HepG2 (cell line): ENCODE data around the gene L3MBTL4. TPM values are rescaled to one million over a fixed set of nuclear protein-coding genes. Genes with fewer than 3 reads are reported as not detected.

Source experiments
- EHMT2 ChIP-seq: fragments of 200-600 bp; sonication (generic); IDR thresholded peaks from 2 replicates; pipeline ENCODE4 v1.7.0; 2017; ENCODE audit warnings: antibody characterized with exemption, low read depth, low read length, borderline replicate concordance
- KAT7 ChIP-seq: IDR thresholded peaks from 2 replicates; pipeline ENCODE4 v1.6.1; 2018; ENCODE audit warnings: borderline replicate concordance, missing compliant biosample characterization
- KAT8 ChIP-seq: IDR thresholded peaks from 2 replicates; pipeline ENCODE4 v1.6.1; 2016; ENCODE audit warnings: missing genetic modification reagents, missing compliant biosample characterization
- MTA3 ChIP-seq: sonication (generic); formaldehyde crosslinking; IDR thresholded peaks from 2 replicates; pipeline ENCODE4 v1.4.0; 2020; ENCODE audit warnings: missing genetic modification reagents
- NR2F1 ChIP-seq, 2 experiments: fragments of 450-650 bp in 1 of 2; formaldehyde crosslinking in 1 of 2; IDR thresholded peaks; 2 replicates each; pipeline versions ENCODE4 v1.5.0 to v1.6.1; 2016 to 2020; ENCODE audit warnings: mild to moderate bottlenecking in 1 of 2, missing compliant biosample characterization in 1 of 2, missing genetic modification reagents in 1 of 2, moderate library complexity in 1 of 2
- ZNF17 ChIP-seq: sonication (generic); formaldehyde crosslinking; IDR thresholded peaks from 2 replicates; pipeline ENCODE4 v1.5.0; 2020; ENCODE audit warnings: mild to moderate bottlenecking, missing genetic modification reagents
- ZNF317 ChIP-seq: sonication (generic); formaldehyde crosslinking; IDR thresholded peaks from 2 replicates; pipeline ENCODE4 v1.5.0; 2020; ENCODE audit warnings: mild to moderate bottlenecking, missing genetic modification reagents
- ZNF430 ChIP-seq: sonication (generic); formaldehyde crosslinking; IDR thresholded peaks from 2 replicates; pipeline ENCODE4 v1.9.0; 2021; ENCODE audit warnings: mild to moderate bottlenecking, missing genetic modification reagents
- ZNF484 ChIP-seq: sonication (generic); formaldehyde crosslinking; IDR thresholded peaks from 2 replicates; pipeline ENCODE4 v1.5.1; 2020; ENCODE audit warnings: mild to moderate bottlenecking, low read depth, missing genetic modification reagents, borderline replicate concordance
- ZNF547 ChIP-seq: sonication (generic); formaldehyde crosslinking; IDR thresholded peaks from 2 replicates; pipeline ENCODE4 v1.5.1; 2020; ENCODE audit warnings: mild to moderate bottlenecking, missing genetic modification reagents
- ZNF776 ChIP-seq: sonication (generic); formaldehyde crosslinking; IDR thresholded peaks from 2 replicates; pipeline ENCODE4 v1.4.0; 2020; ENCODE audit warnings: mild to moderate bottlenecking, missing genetic modification reagents
- polyA plus RNA-seq, 8 experiments: library from polyadenylated mRNA; depleted of rRNA in 3 of 8; stranded (reverse) in 7 of 8; unstranded in 1 of 8; fragments of >200 nt; fragmentation: Illumina TruSeq in 4 of 8; extraction: Trizol in 4 of 8; gene quantifications; 2 replicates each; pipeline versions ENCODE4 v1.2.1 to v1.2.3, GENCODE V29; 2011 to 2016; ENCODE audit warnings: low read depth in 4 of 8, missing spikeins in 1 of 8, mixed read lengths in 1 of 8; ENCODE audit not compliant: insufficient read depth in 1 of 8
- total RNA-seq, 5 experiments: library from RNA; depleted of rRNA; stranded (reverse); fragments of >200 nt; fragmentation: Illumina TruSeq; extraction: Trizol; gene quantifications; 2 replicates each; pipeline ENCODE4 v1.2.3, GENCODE V29; 2016; ENCODE audit warnings: low read depth in 1 of 5
- TF ChIP-seq, protein P1 (sequence below): sonication (generic); formaldehyde crosslinking; IDR thresholded peaks from one replicate; pipeline ENCODE4 v1.5.1; 2020; ENCODE audit warnings: mild to moderate bottlenecking, missing genetic modification reagents; ENCODE audit errors: not compliant biosample characterization
- TF ChIP-seq, protein P2 (sequence below): sonication (generic); formaldehyde crosslinking; IDR thresholded peaks from 2 replicates; pipeline ENCODE4 v1.5.0; 2020; ENCODE audit warnings: missing genetic modification reagents
- TF ChIP-seq, protein P3 (sequence below): sonication (generic); formaldehyde crosslinking; IDR thresholded peaks from 2 replicates; pipeline ENCODE4 v1.5.1; 2020; ENCODE audit warnings: mild to moderate bottlenecking, missing genetic modification reagents, borderline replicate concordance

L3MBTL4 gene
- total and polyA plus RNA-seq, 2 of the 13 experiments (the other 11 are each of a cell fraction or from before 2014, with no cell fraction given): 10.8 to 13.3 TPM

DNA sequence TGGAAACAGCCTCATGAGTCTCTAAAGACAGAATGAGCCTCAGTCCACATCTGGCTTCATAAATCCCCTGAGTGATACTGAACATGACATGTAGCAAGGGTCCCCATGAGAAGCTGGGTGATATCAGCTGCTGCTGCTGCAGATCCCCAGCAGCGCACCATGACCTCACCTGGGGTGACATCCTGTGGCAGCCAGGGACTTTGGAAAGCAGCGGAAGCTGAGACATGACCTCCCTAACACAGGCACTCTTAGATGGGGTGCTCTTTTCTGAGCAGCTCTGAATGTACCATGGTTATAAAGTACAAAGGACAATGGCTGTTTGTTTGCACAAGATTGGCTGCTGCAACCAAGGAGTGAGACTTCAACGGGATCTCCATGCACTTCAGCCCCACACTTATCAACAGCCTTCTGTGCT is 444.7 kb downstream of the L3MBTL4 start (continued):
- peak in 1 of 2 experiments; percentile 58; a peak in 2 of 4 replicates for TF ChIP-seq NR2F1 (CRISPR knock-in tag; IDR thresholded peaks at IDR 0.05)
- TF ChIP-seq, protein P1, sequence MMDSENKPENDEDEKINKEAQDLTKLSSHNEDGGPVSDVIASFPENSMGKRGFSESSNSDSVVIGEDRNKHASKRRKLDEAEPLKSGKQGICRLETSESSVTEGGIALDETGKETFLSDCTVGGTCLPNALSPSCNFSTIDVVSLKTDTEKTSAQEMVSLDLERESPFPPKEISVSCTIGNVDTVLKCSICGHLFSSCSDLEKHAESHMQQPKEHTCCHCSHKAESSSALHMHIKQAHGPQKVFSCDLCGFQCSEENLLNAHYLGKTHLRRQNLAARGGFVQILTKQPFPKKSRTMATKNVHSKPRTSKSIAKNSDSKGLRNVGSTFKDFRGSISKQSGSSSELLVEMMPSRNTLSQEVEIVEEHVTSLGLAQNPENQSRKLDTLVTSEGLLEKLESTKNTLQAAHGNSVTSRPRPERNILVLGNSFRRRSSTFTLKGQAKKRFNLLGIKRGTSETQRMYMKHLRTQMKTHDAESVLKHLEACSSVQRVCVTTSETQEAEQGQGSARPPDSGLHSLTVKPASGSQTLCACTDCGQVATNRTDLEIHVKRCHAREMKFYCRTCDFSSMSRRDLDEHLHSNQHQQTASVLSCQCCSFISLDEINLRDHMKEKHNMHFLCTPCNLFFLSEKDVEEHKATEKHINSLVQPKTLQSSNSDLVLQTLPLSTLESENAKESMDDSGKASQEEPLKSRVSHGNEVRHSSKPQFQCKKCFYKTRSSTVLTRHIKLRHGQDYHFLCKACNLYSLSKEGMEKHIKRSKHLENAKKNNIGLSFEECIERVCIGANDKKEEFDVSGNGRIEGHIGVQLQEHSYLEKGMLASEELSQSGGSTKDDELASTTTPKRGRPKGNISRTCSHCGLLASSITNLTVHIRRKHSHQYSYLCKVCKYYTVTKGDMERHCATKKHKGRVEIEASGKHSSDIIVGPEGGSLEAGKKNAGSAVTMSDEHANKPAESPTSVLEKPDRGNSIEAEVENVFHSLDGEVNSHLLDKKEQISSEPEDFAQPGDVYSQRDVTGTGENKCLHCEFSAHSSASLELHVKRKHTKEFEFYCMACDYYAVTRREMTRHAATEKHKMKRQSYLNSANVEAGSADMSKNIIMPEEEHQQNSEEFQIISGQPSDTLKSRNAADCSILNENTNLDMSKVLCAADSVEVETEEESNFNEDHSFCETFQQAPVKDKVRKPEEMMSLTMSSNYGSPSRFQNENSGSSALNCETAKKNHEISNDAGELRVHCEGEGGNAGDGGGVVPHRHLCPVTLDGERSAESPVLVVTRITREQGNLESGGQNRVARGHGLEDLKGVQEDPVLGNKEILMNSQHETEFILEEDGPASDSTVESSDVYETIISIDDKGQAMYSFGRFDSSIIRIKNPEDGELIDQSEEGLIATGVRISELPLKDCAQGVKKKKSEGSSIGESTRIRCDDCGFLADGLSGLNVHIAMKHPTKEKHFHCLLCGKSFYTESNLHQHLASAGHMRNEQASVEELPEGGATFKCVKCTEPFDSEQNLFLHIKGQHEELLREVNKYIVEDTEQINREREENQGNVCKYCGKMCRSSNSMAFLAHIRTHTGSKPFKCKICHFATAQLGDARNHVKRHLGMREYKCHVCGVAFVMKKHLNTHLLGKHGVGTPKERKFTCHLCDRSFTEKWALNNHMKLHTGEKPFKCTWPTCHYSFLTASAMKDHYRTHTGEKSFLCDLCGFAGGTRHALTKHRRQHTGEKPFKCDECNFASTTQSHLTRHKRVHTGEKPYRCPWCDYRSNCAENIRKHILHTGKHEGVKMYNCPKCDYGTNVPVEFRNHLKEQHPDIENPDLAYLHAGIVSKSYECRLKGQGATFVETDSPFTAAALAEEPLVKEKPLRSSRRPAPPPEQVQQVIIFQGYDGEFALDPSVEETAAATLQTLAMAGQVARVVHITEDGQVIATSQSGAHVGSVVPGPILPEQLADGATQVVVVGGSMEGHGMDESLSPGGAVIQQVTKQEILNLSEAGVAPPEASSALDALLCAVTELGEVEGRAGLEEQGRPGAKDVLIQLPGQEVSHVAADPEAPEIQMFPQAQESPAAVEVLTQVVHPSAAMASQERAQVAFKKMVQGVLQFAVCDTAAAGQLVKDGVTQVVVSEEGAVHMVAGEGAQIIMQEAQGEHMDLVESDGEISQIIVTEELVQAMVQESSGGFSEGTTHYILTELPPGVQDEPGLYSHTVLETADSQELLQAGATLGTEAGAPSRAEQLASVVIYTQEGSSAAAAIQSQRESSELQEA: no peak
- TF ChIP-seq, protein P2, sequence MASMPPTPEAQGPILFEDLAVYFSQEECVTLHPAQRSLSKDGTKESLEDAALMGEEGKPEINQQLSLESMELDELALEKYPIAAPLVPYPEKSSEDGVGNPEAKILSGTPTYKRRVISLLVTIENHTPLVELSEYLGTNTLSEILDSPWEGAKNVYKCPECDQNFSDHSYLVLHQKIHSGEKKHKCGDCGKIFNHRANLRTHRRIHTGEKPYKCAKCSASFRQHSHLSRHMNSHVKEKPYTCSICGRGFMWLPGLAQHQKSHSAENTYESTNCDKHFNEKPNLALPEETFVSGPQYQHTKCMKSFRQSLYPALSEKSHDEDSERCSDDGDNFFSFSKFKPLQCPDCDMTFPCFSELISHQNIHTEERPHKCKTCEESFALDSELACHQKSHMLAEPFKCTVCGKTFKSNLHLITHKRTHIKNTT (CRISPR knock-in tag): no peak
- no peak for TF ChIP-seq ZNF484 (CRISPR knock-in tag)
- peak; percentile 59; the same call in 1 of the 2 replicates for TF ChIP-seq EHMT2
- TF ChIP-seq ZNF776 (CRISPR knock-in tag): no peak
- TF ChIP-seq ZNF17 (CRISPR knock-in tag): no peak
- TF ChIP-seq ZNF430 (CRISPR knock-in tag): 0 out of 2 replicates have a peak, but pooled peaks have one; percentile 26
- no peak for TF ChIP-seq ZNF547
- TF ChIP-seq KAT8 (CRISPR knock-in tag): peak; percentile 70
- peak; percentile 64 for TF ChIP-seq ZNF317 (CRISPR knock-in tag)
- TF ChIP-seq, protein P3, sequence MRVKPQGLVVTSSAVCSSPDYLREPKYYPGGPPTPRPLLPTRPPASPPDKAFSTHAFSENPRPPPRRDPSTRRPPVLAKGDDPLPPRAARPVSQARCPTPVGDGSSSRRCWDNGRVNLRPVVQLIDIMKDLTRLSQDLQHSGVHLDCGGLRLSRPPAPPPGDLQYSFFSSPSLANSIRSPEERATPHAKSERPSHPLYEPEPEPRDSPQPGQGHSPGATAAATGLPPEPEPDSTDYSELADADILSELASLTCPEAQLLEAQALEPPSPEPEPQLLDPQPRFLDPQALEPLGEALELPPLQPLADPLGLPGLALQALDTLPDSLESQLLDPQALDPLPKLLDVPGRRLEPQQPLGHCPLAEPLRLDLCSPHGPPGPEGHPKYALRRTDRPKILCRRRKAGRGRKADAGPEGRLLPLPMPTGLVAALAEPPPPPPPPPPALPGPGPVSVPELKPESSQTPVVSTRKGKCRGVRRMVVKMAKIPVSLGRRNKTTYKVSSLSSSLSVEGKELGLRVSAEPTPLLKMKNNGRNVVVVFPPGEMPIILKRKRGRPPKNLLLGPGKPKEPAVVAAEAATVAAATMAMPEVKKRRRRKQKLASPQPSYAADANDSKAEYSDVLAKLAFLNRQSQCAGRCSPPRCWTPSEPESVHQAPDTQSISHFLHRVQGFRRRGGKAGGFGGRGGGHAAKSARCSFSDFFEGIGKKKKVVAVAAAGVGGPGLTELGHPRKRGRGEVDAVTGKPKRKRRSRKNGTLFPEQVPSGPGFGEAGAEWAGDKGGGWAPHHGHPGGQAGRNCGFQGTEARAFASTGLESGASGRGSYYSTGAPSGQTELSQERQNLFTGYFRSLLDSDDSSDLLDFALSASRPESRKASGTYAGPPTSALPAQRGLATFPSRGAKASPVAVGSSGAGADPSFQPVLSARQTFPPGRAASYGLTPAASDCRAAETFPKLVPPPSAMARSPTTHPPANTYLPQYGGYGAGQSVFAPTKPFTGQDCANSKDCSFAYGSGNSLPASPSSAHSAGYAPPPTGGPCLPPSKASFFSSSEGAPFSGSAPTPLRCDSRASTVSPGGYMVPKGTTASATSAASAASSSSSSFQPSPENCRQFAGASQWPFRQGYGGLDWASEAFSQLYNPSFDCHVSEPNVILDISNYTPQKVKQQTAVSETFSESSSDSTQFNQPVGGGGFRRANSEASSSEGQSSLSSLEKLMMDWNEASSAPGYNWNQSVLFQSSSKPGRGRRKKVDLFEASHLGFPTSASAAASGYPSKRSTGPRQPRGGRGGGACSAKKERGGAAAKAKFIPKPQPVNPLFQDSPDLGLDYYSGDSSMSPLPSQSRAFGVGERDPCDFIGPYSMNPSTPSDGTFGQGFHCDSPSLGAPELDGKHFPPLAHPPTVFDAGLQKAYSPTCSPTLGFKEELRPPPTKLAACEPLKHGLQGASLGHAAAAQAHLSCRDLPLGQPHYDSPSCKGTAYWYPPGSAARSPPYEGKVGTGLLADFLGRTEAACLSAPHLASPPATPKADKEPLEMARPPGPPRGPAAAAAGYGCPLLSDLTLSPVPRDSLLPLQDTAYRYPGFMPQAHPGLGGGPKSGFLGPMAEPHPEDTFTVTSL (CRISPR knock-in tag): peak; percentile 88
- TF ChIP-seq KAT7 (CRISPR knock-in tag): 0 out of 2 replicates have a peak, but pooled peaks have one; percentile 35
- no peak for TF ChIP-seq MTA3 (CRISPR knock-in tag)
